ENCODE measurements around the gene IRX3. TPM values are rescaled to one million over a fixed set of nuclear protein-coding genes. Genes with fewer than 3 reads are reported as not detected.

The IRX3 gene
- total RNA-seq, 1 experiment from 2014 or later: 2.4 TPM

DNA sequence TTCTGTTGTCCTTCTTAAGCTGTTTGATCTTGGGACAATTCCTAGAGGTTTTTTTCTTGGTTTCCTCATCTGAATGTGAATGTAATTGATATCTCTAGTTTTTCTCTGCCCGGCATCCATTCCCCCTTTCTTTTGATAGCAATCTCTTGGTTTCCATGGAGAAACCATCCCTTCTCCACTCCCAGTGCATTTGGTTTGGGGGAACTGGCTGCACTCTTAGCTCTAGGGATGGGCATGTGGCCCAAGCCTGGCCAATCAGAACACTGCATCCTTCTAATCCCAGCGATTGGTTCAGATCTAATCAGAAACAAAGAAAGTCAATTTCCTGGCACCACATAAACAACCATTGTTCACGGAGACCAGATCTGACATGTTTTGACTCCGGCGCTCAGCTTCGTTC, 45.1 kb downstream of the IRX3 start:
- Histone ChIP-seq H3K79me1 (ENCODE audit: insufficient read depth, low read depth, low read length, poor library complexity, severe bottlenecking) (no peaks in the 10 kb centered on the region), H3K23me2 (ENCODE audit: insufficient read length, low read depth, low read length, poor library complexity, severe bottlenecking) (no peaks in the 10 kb centered on the region), H4K5ac (ENCODE audit: insufficient read length, low read depth, low read length) (no peak overlapping the region), H2BK15ac (ENCODE audit: low read depth, low read length) (no peak overlapping the region), H3K14ac (ENCODE audit: insufficient read depth, low read length) (no peak overlapping the region), H2BK12ac (ENCODE audit: insufficient read length, low read depth, low read length) (no peak overlapping the region), H2BK20ac (ENCODE audit: low read depth, low read length, poor library complexity, severe bottlenecking) (no peak overlapping the region), H3K27me3 (ENCODE audit: insufficient read depth, low read length) (no peaks in the 10 kb centered on the region; the same call in 1 of the 2 replicates), H2BK120ac (ENCODE audit: low read depth, low read length, poor library complexity, severe bottlenecking) (no peak overlapping the region), H3K79me2 (ENCODE audit: insufficient read depth, low read length) (no peaks in the 10 kb centered on the region), H4K91ac (ENCODE audit: insufficient read length, low read depth, low read length) (no peak overlapping the region), H3K56ac (ENCODE audit: insufficient read length, low read depth, low read length) (no peak overlapping the region), H3K4me2 (ENCODE audit: insufficient read depth, insufficient read length, low read length) (no peak overlapping the region), H3K18ac (ENCODE audit: insufficient read length, low read depth, low read length) (no peak overlapping the region), H3K27ac (ENCODE audit: insufficient read length, low read depth, low read length) (no peak overlapping the region), H2AFZ (ENCODE audit: low read length) (no peak overlapping the region), H3K4ac (ENCODE audit: low read depth, low read length) (no peak overlapping the region), H3K23ac (ENCODE audit: insufficient read length, low read depth, low read length) (no peak overlapping the region), H3K9me3 (ENCODE audit: control insufficient read depth, low read depth, low read length) (no peaks in the 10 kb centered on the region), H4K20me1 (ENCODE audit: control insufficient read depth, insufficient read depth, insufficient read length) (no peaks in the 10 kb centered on the region), H4K8ac (replicated peaks; ENCODE audit: insufficient read length, low read depth, low read length) (no peak overlapping the region), H3T11ph (ENCODE audit: low read length) (no peak overlapping the region), H2AK5ac (ENCODE audit: insufficient read length, low read length) (no peak overlapping the region), H3K4me1 (ENCODE audit: insufficient read depth, low read length) (no peaks in the 10 kb centered on the region), H2BK5ac (ENCODE audit: insufficient read length, low read length) (no peak overlapping the region), H3K9ac (ENCODE audit: extremely low read depth, insufficient read length, low read length) (no peak overlapping the region)
- DNase-seq: no peak
- Mint-ChIP-seq H3K36me3 (ENCODE audit: insufficient read depth in 1 of 3, low read depth in 3 of 3) (peaks cover 0 to 3% (median 0%) of the 10 kb centered on the region in 3 experiments; a peak in 3 of 7 replicates), H3K4me1 (peaks cover 11 to 14% of the 10 kb centered on the region in 2 experiments), H3K27ac (no peak overlapping the region; a peak in 1 of 7 replicates), H3K4me3 (no peak overlapping the region), H3K9me3 (peaks cover 0 to 3% of the 10 kb centered on the region in 2 experiments; a peak in 4 of 5 replicates), H3K27me3 (ENCODE audit: low read depth) (peaks cover 4% of the 10 kb centered on the region)
- no CpG with 5 or more reads among the region's 6 CpGs for WGBS (ENCODE audit: extremely low coverage, insufficient read length, low lambda C conversion rate)
- no peak for TF ChIP-seq CTCF (conservative IDR thresholded peaks at IDR 0.05)
